Lung (tissue), 12 donors: ENCODE results near the gene ALS2CL. TPM values are rescaled to one million over a fixed set of nuclear protein-coding genes. Genes with fewer than 3 reads are reported as not detected.

Source experiments
- ATAC-seq: fragments of 200-7000 bp; cut with Tn5 transposase; one replicate; pipeline ENCODE4 v1.9.1; 2020; ENCODE audit warnings: moderate number of reproducible peaks; ENCODE audit not compliant: insufficient read depth, low FRiP score
- DNase-seq, 3 donors: peaks; one replicate each; pipeline ENCODE4 v3.0.0-alpha.2; 2013 to 2017
- H3K27ac ChIP-seq, 2 donors: one replicate each; pipeline ENCODE4 v1.5.1; 2013; ENCODE audit warnings: mild to moderate bottlenecking in 2 of 2, moderate library complexity in 2 of 2, control low read depth in 1 of 2, inconsistent platforms in 1 of 2, low read depth in 1 of 2, low read length in 1 of 2
- H3K27me3 ChIP-seq, 3 donors: one replicate each; pipeline ENCODE4 v1.5.1; 2013; ENCODE audit warnings: low read length in 2 of 3; ENCODE audit not compliant: control insufficient read depth in 3 of 3, insufficient read depth in 3 of 3
- H3K36me3 ChIP-seq, 4 donors: one replicate each; pipeline ENCODE4 v1.5.1; 2013; ENCODE audit warnings: low read length in 4 of 4, mild to moderate bottlenecking in 1 of 4, moderate library complexity in 1 of 4; ENCODE audit not compliant: control insufficient read depth in 4 of 4, insufficient read depth in 4 of 4
- H3K4me1 ChIP-seq, 5 donors: one replicate each; pipeline ENCODE4 v1.5.1; 2013; ENCODE audit warnings: low read length in 5 of 5, mild to moderate bottlenecking in 2 of 5, moderate library complexity in 1 of 5; ENCODE audit not compliant: control insufficient read depth in 5 of 5, insufficient read depth in 5 of 5
- H3K4me3 ChIP-seq: one replicate; pipeline ENCODE4 v1.5.1; 2013; ENCODE audit warnings: mild to moderate bottlenecking, control low read depth, moderate library complexity
- H3K9ac ChIP-seq, 2 donors: one replicate each; pipeline ENCODE4 v1.5.1; 2013; ENCODE audit warnings: low read length in 2 of 2, control low read depth in 1 of 2; ENCODE audit not compliant: insufficient read depth in 1 of 2
- H3K9me3 ChIP-seq, 4 donors: one replicate each; pipeline ENCODE4 v1.5.1; 2013; ENCODE audit warnings: low read length in 3 of 4, mild to moderate bottlenecking in 1 of 4, moderate library complexity in 1 of 4; ENCODE audit not compliant: control insufficient read depth in 4 of 4, insufficient read depth in 3 of 4
- CTCF ChIP-seq: IDR thresholded peaks from 2 replicates; pipeline ENCODE4 v1.5.1; 2012; ENCODE audit warnings: mild to moderate bottlenecking; ENCODE audit errors: control extremely low read depth, extremely low read depth
- WGBS, 2 donors: extraction: QIAGEN DNeasy Blood & Tissue Kit; methylation state at CpG; one replicate each; pipeline ENCODE4 v1.1.7; 2013; 5-methylcytosine and 5-hydroxymethylcytosine counted together
- polyA plus RNA-seq, 2 donors: library from polyadenylated mRNA; stranded (reverse); fragments of 200-250 nt; gene quantifications; one replicate each; pipeline ENCODE4 v1.2.1, GENCODE V29; 2013
- total RNA-seq, 2 donors: library from RNA; depleted of rRNA in 1 of 2; stranded (reverse); fragments of >200 nt in 1 of 2; gene quantifications; one replicate each; pipeline ENCODE4 v1.2.1, GENCODE V29; 2014 to 2021
- donor health status: control.
- donor health status: control.
- donor health status: Bipolar disorder and iron deficiency.
- donor health status: healthy.
- donor health status: DM: yes; HTN: yes; CAD: no.

Gene ALS2CL
- total and polyA plus RNA-seq, 4 donors: 23.6 to 58.5 (median 48.9) TPM

DNA sequence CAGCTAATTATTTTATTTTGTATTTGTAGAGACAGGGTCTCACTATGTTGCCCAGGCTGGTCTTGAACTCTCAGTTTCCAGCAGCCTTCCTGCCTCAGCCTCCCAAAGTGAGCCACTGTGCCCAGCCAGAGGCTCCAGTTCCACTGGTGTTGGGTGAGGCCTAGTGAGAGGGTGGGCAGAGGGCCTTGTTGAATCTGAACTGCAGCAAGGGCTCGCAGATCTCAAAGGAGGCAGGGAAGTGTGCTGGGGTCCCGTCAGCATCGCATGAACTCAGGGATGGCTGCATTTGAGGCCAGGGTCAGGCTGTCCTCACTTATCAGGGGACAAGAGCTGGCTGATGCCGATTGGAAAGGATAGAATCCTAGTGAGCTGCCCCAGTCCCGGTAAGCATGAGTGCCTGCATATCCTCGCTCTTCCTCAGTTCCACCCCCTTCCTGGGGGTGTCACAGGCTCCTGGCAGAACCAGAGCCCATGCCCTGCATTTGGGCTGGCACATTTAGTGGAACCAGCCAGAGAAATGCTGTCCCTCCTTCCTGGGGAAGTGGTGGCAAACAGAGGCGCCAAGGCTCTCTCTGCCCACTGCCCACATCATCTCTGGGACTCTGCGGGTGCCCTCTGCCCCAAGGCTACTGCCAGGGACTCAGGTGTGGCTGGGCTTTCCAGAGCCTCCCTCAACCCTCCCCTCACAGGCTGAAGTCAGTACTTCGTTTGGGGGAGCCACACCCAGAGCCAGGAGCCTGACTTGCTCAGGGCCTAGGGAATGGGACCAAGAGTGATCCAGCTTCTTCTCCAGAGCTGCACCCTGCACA is 24.1 kb downstream of the ALS2CL start:
- H3K27me3 ChIP-seq: no peaks in the 10 kb centered on the region
- no peak for ATAC-seq
- WGBS, 2 donors: 77 to 85% methylated on average over 9 of the region's 9 CpGs

GRCh38 chr3:46668591-46668990 is 24.9 kb downstream of the ALS2CL start:
- Histone ChIP-seq H3K9ac (no peak overlapping the region), H3K27me3 (no peaks in the 10 kb centered on the region), H3K4me1 (peaks cover 0 to 8% (median 2%) of the 10 kb centered on the region in 5 donors), H3K9me3 (no peaks in the 10 kb centered on the region), H3K27ac (no peak overlapping the region), H3K36me3 (peaks cover 0 to 21% (median 0%) of the 10 kb centered on the region in 4 donors), H3K4me3 (no peak overlapping the region)
- TF ChIP-seq CTCF: no peak
- ATAC-seq: no peak
- 75 to 79% methylated on average over 2 of the region's 2 CpGs for WGBS, 2 donors
- DNase-seq: no peak

More for the DNA sequence above, 24.1 kb downstream of the ALS2CL start:
- no peak for TF ChIP-seq CTCF
- Histone ChIP-seq H3K9ac (no peak overlapping the region), H3K4me3 (no peak overlapping the region), H3K36me3 (peaks cover 0 to 28% (median 0%) of the 10 kb centered on the region in 4 donors), H3K9me3 (no peaks in the 10 kb centered on the region), H3K4me1 (peaks cover 0 to 3% (median 0%) of the 10 kb centered on the region in 5 donors), H3K27ac (no peak overlapping the region)
- DNase-seq: peak in 1 of 3 donors; percentile 9

- 66 to 74% methylated on average over 8 of the region's 8 CpGs for WGBS, 2 donors
- Histone ChIP-seq H3K9me3 (no peaks in the 10 kb centered on the region), H3K9ac (no peak overlapping the region), H3K36me3 (peaks cover 0 to 17% (median 0%) of the 10 kb centered on the region in 4 donors), H3K4me3 (no peak overlapping the region), H3K4me1 (peaks cover 0 to 12% (median 3%) of the 10 kb centered on the region in 5 donors), H3K27ac (no peak overlapping the region), H3K27me3 (no peaks in the 10 kb centered on the region)
- no peak for ATAC-seq
- no peak for DNase-seq
- no peak for TF ChIP-seq CTCF
Observed at GRCh38 chr3:46668116-46668515, 25.4 kb downstream of the ALS2CL start.
